ENCODE measurements around the gene MYORG.

DNA sequence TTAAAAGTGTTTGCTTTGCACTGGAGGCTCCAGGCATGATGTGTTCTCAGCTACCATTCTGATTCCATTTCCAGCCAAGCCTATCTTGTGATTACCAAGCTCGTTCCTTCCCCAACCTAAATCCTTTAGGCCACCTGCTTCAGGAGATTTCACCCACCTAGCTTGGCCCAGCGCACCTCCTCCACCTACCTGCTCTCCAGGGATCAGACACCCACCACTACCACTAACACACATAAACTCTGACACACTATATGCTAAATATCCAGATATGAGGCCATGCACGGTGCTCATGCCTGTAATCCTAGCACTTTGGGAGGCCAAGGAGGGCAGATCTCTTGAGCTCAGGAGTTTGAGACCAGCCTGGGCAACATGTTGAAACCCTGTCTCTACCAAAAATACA lies 2.4 kb downstream of the MYORG start:
- TF ChIP-seq POLR2A (IDR thresholded peaks at IDR 0.05; ENCODE audit: low read length) = no peak
- TF ChIP-seq GATA1 (IDR thresholded peaks at IDR 0.05; ENCODE audit: low read depth, low read length) = no peak
